Measurements from ENCODE around the gene UQCRFS1.

DNA sequence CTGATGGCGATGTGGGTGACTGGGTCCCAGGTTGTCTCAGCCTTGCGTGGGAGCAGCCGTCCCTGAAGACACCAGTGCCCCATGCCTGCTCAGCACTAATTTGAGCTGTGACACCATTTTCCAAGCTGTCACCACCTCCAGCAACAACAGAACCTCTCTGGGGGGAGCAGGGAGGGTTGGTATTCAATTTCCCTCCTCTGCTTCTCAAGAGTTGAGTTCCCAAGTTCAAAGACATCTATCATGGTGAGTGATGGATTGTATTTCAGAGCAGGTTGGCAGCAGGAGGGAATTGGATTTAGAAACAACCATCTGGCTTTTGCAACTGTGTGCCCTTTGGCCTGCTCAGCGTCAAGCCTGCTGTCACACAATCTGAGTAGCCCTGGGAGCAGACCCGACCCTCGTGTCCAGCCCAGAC, 46.9 kb upstream of the UQCRFS1 start:
- no peak for TF ChIP-seq USF2 (IDR thresholded peaks at IDR 0.05)
- no peak for TF ChIP-seq NR3C1 (IDR thresholded peaks at IDR 0.05)
- TF ChIP-seq POLR2A (IDR thresholded peaks at IDR 0.05; ENCODE audit: low read length): no peak
- no peak for TF ChIP-seq REST (IDR thresholded peaks at IDR 0.05)
- TF ChIP-seq FOSL2 (IDR thresholded peaks at IDR 0.05): no peak
- TF ChIP-seq FOSL2 (CRISPR knock-in tag; IDR thresholded peaks at IDR 0.05): no peak
- TF ChIP-seq, protein P1, sequence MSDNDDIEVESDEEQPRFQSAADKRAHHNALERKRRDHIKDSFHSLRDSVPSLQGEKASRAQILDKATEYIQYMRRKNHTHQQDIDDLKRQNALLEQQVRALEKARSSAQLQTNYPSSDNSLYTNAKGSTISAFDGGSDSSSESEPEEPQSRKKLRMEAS (IDR thresholded peaks at IDR 0.05): no peak
- no peak for TF ChIP-seq CTCF (IDR thresholded peaks at IDR 0.05)
- TF ChIP-seq SMC3 (IDR thresholded peaks at IDR 0.05): no peak
- TF ChIP-seq NPAS2 (CRISPR knock-in tag; IDR thresholded peaks at IDR 0.05; ENCODE audit: borderline replicate concordance): no peak
- TF ChIP-seq RFX5 (IDR thresholded peaks at IDR 0.05): no peak
- TF ChIP-seq, protein P2, sequence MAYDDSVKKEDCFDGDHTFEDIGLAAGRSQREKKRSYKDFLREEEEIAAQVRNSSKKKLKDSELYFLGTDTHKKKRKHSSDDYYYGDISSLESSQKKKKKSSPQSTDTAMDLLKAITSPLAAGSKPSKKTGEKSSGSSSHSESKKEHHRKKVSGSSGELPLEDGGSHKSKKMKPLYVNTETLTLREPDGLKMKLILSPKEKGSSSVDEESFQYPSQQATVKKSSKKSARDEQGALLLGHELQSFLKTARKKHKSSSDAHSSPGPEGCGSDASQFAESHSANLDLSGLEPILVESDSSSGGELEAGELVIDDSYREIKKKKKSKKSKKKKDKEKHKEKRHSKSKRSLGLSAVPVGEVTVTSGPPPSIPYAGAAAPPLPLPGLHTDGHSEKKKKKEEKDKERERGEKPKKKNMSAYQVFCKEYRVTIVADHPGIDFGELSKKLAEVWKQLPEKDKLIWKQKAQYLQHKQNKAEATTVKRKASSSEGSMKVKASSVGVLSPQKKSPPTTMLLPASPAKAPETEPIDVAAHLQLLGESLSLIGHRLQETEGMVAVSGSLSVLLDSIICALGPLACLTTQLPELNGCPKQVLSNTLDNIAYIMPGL (CRISPR knock-in tag; IDR thresholded peaks at IDR 0.05; ENCODE audit: borderline replicate concordance): no peak
- TF ChIP-seq ESRRA (IDR thresholded peaks at IDR 0.05; ENCODE audit: borderline replicate concordance, low read length): no peak
- TF ChIP-seq SREBF2 (IDR thresholded peaks at IDR 0.05): no peak
